Measurements from ENCODE around the gene CACNA1G.
A peak's percentile ranks its signal among the peaks of the same experiment; 100 is the strongest.

The CACNA1G gene

DNA sequence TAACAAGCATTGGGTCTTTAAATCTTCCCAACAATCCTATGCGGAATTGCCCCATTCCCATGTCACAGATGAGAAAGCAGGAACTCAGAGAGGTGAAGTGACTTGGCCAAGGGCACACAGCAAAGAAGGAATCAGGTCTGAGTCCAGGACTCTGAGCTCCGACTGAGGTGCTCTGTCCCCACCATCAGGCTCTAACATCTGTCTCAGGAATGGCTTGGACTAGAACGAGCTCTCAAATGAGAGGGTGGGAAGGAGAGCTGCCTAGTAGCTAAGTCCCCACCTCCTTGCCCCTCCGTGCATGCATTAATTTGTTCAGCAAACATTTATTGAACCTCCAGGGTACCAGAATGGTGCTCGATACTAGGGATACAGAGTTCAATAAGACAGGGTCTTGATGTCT is 100.8 kb downstream of the CACNA1G start:
- no peaks in the 10 kb centered on the region for H3F3A ChIP-seq (ENCODE audit: low read depth)
- H2AFZ ChIP-seq (ENCODE audit: low read length) = peak overlapping the region; percentile 54
- H3K4me1 ChIP-seq (ENCODE audit: insufficient read depth, low read length, poor library complexity, severe bottlenecking) = peaks cover 36% of the 10 kb centered on the region
- H3K9ac ChIP-seq (ENCODE audit: low read depth, low read length, poor library complexity, severe bottlenecking) = peak overlapping the region; percentile 31
- no peaks in the 10 kb centered on the region for H3K79me2 ChIP-seq (ENCODE audit: insufficient read depth, low read length)
- H3K9me2 ChIP-seq (replicated peaks; ENCODE audit: low read depth, low read length) = no peaks in the 10 kb centered on the region
- peak overlapping the region; percentile 52 for H3K4me2 ChIP-seq (ENCODE audit: low read depth, low read length, poor library complexity, severe bottlenecking)
- no peak for TF ChIP-seq EZH2phosphoT487 (IDR thresholded peaks at IDR 0.05; ENCODE audit: borderline replicate concordance)
- H3K4me3 ChIP-seq (ENCODE audit: low read length, poor library complexity, severe bottlenecking) = peak overlapping the region; percentile 3
- H4K20me1 ChIP-seq (ENCODE audit: insufficient read depth, low read length, poor library complexity, severe bottlenecking) = no peaks in the 10 kb centered on the region
- no peaks in the 10 kb centered on the region for H3K27me3 ChIP-seq (ENCODE audit: insufficient read depth, low read length, poor library complexity, severe bottlenecking)
- no peaks in the 10 kb centered on the region for H3K9me3 ChIP-seq (ENCODE audit: insufficient read depth, low read depth, low read length)
- H3K36me3 ChIP-seq (ENCODE audit: insufficient read depth, low read length) = no peaks in the 10 kb centered on the region

DNA sequence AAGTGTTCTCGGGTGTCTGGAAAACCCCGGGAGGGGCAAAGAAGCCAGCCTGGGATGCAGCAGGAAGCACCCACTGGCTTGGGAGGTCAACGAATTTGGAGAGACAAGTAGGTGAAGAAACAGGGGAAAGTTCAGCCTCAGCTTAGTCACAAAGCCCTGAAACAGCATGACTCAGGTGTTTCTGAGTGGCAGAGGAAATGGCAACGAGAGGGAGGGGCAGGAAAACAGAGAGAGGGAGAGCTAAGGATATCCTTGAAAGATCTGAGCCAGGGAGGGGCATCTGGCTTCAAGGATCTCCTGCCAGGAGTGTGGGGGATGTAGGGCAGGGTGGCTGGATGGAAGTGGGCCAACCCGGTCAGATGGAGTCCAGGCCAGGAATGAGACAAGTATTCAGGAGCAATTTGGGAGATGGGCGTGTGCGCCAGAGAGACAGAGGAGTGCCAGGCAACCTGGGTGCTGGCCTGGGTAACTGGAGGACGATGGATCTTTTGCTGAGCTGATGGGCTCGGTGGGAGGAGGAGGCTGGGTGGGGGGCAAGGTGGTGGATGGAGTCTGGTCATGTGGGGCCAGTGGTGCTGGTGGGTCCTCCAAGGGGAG is 101.4 kb downstream of the CACNA1G start:
- Histone ChIP-seq H2AFZ (ENCODE audit: low read length) (peak overlapping the region; percentile 54), H3K4me2 (ENCODE audit: low read depth, low read length, poor library complexity, severe bottlenecking) (peak overlapping the region; percentile 52)

DNA sequence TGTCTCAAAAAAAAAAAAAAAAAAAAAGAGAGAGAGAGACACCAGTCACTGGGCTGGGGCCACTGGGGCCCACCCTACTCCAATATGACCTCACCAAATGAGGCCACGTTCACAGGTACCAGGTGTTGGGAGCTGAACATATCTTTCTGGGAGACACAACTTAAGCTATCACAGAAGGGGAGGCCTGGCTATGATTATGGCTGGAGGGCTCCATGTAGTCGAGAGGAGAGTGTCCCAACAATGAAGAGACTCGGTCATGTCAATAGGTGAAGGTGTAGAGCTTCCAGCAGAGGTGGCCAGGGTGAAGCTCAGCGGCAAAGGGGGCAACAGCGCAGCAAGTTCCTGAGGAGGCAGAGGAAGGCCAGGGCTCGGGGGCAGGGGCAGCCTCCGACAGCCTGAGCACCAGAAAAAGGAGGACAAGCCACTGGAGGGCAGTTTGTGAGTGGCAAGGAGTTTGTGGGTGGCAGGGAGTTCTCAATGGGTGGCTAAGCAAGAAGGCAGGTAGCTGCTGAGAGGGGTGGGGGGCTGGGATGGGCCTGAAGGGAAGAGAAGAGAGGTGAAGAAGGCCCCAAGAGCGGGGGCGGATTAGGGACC is 102.2 kb downstream of the CACNA1G start:
- H3K4me3 ChIP-seq (ENCODE audit: low read length, poor library complexity, severe bottlenecking) = no peak overlapping the region
- no peak overlapping the region for H2AFZ ChIP-seq (ENCODE audit: low read length)
- H3K27me3 ChIP-seq (ENCODE audit: insufficient read depth, low read length, poor library complexity, severe bottlenecking) = no peaks in the 10 kb centered on the region
- H3K9me3 ChIP-seq (ENCODE audit: insufficient read depth, low read depth, low read length) = no peaks in the 10 kb centered on the region
- no peak overlapping the region for H3K9ac ChIP-seq (ENCODE audit: low read depth, low read length, poor library complexity, severe bottlenecking)
- no peaks in the 10 kb centered on the region for H3K79me2 ChIP-seq (ENCODE audit: insufficient read depth, low read length)
- H3F3A ChIP-seq (ENCODE audit: low read depth) = no peaks in the 10 kb centered on the region
- H3K36me3 ChIP-seq (ENCODE audit: insufficient read depth, low read length) = no peaks in the 10 kb centered on the region
- no peaks in the 10 kb centered on the region for H4K20me1 ChIP-seq (ENCODE audit: insufficient read depth, low read length, poor library complexity, severe bottlenecking)
- TF ChIP-seq CTCF (conservative IDR thresholded peaks at IDR 0.05; ENCODE audit: low read length) = no peak
- no peak for TF ChIP-seq EZH2phosphoT487 (IDR thresholded peaks at IDR 0.05; ENCODE audit: borderline replicate concordance)
- H3K4me2 ChIP-seq (ENCODE audit: low read depth, low read length, poor library complexity, severe bottlenecking) = no peak overlapping the region
- H3K9me2 ChIP-seq (replicated peaks; ENCODE audit: low read depth, low read length) = no peaks in the 10 kb centered on the region
- peaks cover 36% of the 10 kb centered on the region for H3K4me1 ChIP-seq (ENCODE audit: insufficient read depth, low read length, poor library complexity, severe bottlenecking)

More for the DNA sequence above, 101.4 kb downstream of the CACNA1G start:
- Histone ChIP-seq H3K4me1 (ENCODE audit: insufficient read depth, low read length, poor library complexity, severe bottlenecking) (peaks cover 36% of the 10 kb centered on the region), H3K79me2 (ENCODE audit: insufficient read depth, low read length) (no peaks in the 10 kb centered on the region), H3K9ac (ENCODE audit: low read depth, low read length, poor library complexity, severe bottlenecking) (peak overlapping the region; percentile 31), H3K27me3 (ENCODE audit: insufficient read depth, low read length, poor library complexity, severe bottlenecking) (no peaks in the 10 kb centered on the region), H4K20me1 (ENCODE audit: insufficient read depth, low read length, poor library complexity, severe bottlenecking) (no peaks in the 10 kb centered on the region), H3K9me3 (ENCODE audit: insufficient read depth, low read depth, low read length) (no peaks in the 10 kb centered on the region), H3F3A (ENCODE audit: low read depth) (no peaks in the 10 kb centered on the region), H3K4me3 (ENCODE audit: low read length, poor library complexity, severe bottlenecking) (peak overlapping the region; percentile 3), H3K36me3 (ENCODE audit: insufficient read depth, low read length) (no peaks in the 10 kb centered on the region), H3K9me2 (replicated peaks; ENCODE audit: low read depth, low read length) (no peaks in the 10 kb centered on the region)
- no peak for TF ChIP-seq CTCF (conservative IDR thresholded peaks at IDR 0.05; ENCODE audit: low read length)
- no peak for TF ChIP-seq EZH2phosphoT487 (IDR thresholded peaks at IDR 0.05; ENCODE audit: borderline replicate concordance)

Data from Loucy (cell line).